Retinal pigment epithelial cell (primary cell): Measurements from ENCODE around the gene GTF2H4.
A peak's percentile ranks its signal among the peaks of the same experiment; 100 is the strongest.

Experiments used
- DNase-seq: peaks from one replicate; pipeline ENCODE4 v3.0.0-alpha.2; 2010; ENCODE audit warnings: low read depth
- H3K4me3 ChIP-seq: 2 replicates; pipeline ENCODE4 v1.5.1; 2011; ENCODE audit warnings: mild to moderate bottlenecking, low read length, control low read depth, moderate library complexity
- CTCF ChIP-seq: conservative IDR thresholded peaks from 2 replicates; pipeline ENCODE4 v1.5.1; 2011; ENCODE audit warnings: low read depth, low read length, control low read depth, inconsistent platforms

Gene GTF2H4

DNA sequence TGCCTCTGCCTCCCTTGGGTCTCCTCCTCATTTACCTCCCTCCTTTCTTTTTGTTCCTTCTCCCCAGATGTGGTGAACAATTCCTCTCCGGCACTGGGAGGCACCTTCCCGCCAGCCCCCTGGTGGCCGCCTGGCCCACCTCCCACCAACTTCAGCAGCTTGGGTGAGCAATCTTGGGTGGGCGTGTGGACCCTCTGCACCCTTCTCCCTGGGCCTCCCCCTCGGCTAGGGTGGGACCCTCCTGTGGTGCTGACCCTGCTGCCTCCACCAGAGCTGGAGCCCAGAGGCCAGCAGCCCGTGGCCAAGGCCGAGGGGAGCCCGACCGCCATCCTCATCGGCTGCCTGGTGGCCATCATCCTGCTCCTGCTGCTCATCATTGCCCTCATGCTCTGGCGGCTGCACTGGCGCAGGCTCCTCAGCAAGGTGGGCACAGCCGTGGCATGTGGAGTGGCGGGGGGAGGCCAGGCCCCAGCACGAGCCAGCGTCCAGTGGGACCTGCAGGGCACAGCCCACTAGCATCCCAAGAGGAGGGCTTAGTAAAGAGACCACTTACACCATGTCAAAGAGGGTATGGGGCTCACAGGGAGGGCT lies 14.9 kb upstream of the GTF2H4 start:
- no peak for DNase-seq
- H3K4me3 ChIP-seq = no peak overlapping the region

GRCh38 chr6:30893666-30894065 lies 14.3 kb upstream of the GTF2H4 start:
- H3K4me3 ChIP-seq = no peak overlapping the region
- no peak for TF ChIP-seq CTCF
- no peak for DNase-seq

More for the DNA sequence above, 14.9 kb upstream of the GTF2H4 start:
- TF ChIP-seq CTCF = peak; percentile 26

GRCh38 chr6:30894381-30894780 lies 13.6 kb upstream of the GTF2H4 start:
- DNase-seq = no peak
- no peak overlapping the region for H3K4me3 ChIP-seq
- TF ChIP-seq CTCF = no peak

DNA sequence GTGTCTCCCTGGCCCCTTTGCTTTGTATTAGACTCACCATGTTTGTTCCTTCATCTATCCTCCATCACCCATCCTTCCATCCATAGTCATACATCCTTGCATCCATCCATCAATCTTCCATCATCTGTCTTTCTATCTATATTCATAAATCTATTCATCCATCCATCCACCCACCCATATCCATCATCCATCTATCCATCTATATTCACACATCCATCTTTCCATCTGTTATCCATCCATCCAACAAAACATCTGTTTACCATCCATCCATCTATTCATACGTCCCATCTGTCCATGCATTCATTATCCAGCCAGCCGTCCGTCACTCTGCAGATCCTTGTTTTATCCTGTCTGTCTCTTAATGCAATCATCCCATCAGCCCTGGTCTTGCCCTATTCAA lies 13.1 kb upstream of the GTF2H4 start:
- DNase-seq = no peak
- TF ChIP-seq CTCF = no peak
- H3K4me3 ChIP-seq = no peak overlapping the region

DNA sequence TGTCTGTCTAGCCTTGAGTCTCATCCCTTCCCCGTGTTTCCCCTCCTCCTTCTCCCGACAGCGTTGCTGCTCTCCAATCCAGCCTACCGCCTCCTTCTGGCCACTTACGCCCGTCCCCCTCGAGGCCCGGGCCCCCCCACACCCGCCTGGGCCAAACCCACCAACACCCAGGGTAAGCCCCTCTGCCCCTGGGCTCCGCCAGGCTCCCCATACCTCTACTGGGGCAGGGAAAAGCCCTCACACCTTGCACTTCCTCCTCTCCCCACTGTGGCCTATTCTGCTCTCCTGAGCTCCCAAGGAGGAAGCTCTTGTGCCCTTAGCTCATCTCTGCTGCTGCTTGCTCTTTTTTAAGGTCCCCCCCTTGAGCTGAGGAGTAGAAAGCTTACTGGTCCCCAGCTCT lies 12.7 kb upstream of the GTF2H4 start:
- no peak for DNase-seq
- H3K4me3 ChIP-seq = no peak overlapping the region
- TF ChIP-seq CTCF = no peak

- H3K4me3 ChIP-seq = no peak overlapping the region
- no peak for DNase-seq
- no peak for TF ChIP-seq CTCF
Measured at GRCh38 chr6:30896541-30896940, 11.5 kb upstream of the GTF2H4 start.

DNA sequence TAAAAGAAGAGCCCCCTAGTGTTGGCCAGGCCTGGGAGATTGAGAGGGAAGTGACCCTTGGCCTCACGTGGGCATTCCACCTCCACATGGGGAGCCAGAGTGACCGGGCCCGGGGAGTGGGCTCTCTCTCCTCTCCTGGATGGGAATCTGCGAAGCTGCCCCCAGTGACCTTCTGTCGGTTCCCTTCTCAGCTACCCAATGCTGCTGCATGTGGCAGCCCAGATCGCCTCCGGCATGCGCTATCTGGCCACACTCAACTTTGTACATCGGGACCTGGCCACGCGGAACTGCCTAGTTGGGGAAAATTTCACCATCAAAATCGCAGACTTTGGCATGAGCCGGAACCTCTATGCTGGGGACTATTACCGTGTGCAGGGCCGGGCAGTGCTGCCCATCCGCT lies 10.1 kb upstream of the GTF2H4 start:
- no peak overlapping the region for H3K4me3 ChIP-seq
- TF ChIP-seq CTCF = no peak
- DNase-seq = no peak
